ENCODE data around the gene LRMDA.

LRMDA gene

DNA sequence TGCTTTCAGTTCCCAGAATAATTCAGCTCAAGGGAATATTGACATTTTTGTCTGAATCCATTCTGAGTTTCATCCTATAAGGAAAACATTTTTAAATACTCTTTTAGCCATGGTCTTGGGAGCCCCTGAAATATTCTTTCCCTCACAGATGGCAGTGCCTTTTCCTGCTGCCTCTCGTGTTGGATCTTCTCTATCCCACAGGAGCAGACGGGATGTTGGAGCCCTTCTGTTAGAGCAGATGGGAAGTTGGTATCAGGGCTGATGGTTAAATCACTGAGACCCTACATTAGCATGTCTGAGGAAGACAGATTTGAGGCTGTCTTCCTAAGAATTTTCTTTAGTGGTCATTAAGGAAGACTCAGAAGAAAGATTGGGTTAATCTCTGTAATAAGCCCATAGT lies 737.8 kb downstream of the LRMDA start:
- WGBS (ENCODE audit: insufficient coverage, insufficient read length): no CpG with 5 or more reads among the region's 2 CpGs

DNA sequence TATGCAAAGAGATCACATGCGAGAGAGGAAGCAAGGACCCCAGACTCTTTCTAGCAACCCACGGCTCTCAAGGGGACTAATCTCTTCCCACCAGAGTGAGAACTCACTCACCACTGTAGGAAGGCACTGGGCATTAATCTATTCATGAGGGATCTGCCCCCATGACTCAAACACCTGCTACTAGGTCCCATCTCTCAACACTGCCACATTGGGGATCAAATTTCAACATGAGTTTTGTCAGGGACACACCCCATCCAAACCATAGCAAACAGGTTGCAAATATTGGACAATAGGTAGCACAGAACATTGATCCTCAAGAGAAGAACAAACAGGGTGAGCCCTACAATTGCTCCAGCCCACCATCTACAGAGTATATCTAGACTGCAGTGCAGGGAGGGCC lies 740.6 kb downstream of the LRMDA start:
- Histone ChIP-seq H3K4me1 (ENCODE audit: control insufficient read depth, insufficient read depth, low read length) (no peaks in the 10 kb centered on the region), H3K36me3 (ENCODE audit: control insufficient read depth, insufficient read depth, low read length) (no peaks in the 10 kb centered on the region), H3K4me3 (ENCODE audit: low read length) (no peak overlapping the region), H3K27me3 (ENCODE audit: control insufficient read depth, insufficient read depth, low read length) (no peaks in the 10 kb centered on the region), H3K9me3 (ENCODE audit: control insufficient read depth, insufficient read depth, low read length) (no peaks in the 10 kb centered on the region), H3K27ac (ENCODE audit: low read length) (no peak overlapping the region)
- no peak for DNase-seq (ENCODE audit: low read depth, low spot score)
- whole genome bisulfite sequencing (ENCODE audit: insufficient coverage, insufficient read length): no CpG with 5 or more reads among the region's 2 CpGs

More for the DNA sequence above, 737.8 kb downstream of the LRMDA start:
- no peaks in the 10 kb centered on the region for H3K9me3 ChIP-seq (ENCODE audit: control insufficient read depth, insufficient read depth, low read length)
- no peaks in the 10 kb centered on the region for H3K36me3 ChIP-seq (ENCODE audit: control insufficient read depth, insufficient read depth, low read length)
- no peaks in the 10 kb centered on the region for H3K27me3 ChIP-seq (ENCODE audit: control insufficient read depth, insufficient read depth, low read length)
- H3K4me1 ChIP-seq (ENCODE audit: control insufficient read depth, insufficient read depth, low read length): no peaks in the 10 kb centered on the region
- no peak for DNase-seq (ENCODE audit: low read depth, low spot score)
- H3K4me3 ChIP-seq (ENCODE audit: low read length): no peak overlapping the region
- H3K27ac ChIP-seq (ENCODE audit: low read length): no peak overlapping the region

DNA sequence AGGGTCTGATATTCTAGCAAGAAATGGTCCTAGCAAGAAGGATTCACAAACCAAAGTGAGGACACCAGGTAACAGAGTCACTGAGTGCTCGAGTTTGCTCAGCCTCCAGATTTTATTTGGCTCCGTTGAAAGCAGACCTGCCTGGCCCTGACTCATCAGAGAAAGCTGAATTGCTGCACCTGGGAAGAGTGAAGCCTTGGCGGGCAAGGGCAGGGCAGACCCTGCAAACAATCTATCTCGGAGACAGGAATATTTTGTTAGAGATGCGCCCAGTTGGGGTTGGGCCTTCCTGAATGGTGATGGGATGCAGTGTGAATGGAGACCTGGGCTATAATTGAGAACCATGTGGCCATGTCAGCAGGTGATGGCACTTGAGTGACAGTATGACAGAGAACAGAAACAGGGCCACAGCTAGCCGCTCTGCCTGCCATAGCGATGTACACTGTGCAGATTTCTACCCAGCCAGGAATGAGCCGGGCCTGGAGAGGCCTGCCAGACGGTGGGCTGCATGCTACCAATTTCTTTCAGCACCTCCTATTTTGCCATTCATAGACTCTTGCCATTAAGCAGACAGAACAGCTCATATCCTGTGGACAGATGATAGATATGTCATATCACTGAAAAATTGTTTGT lies 744.2 kb downstream of the LRMDA start:
- no CpG with 5 or more reads among the region's 9 CpGs for WGBS (ENCODE audit: insufficient coverage, insufficient read length)
- Histone ChIP-seq H3K4me3 (ENCODE audit: low read length) (no peak overlapping the region), H3K4me1 (ENCODE audit: control insufficient read depth, insufficient read depth, low read length) (0 out of 2 replicates have a peak, but pooled peaks cover 3% of the 10 kb centered on the region), H3K27me3 (ENCODE audit: control insufficient read depth, insufficient read depth, low read length) (no peaks in the 10 kb centered on the region), H3K9me3 (ENCODE audit: control insufficient read depth, insufficient read depth, low read length) (no peaks in the 10 kb centered on the region), H3K36me3 (ENCODE audit: control insufficient read depth, insufficient read depth, low read length) (no peaks in the 10 kb centered on the region), H3K27ac (ENCODE audit: low read length) (no peak overlapping the region)
- no peak for DNase-seq (ENCODE audit: low read depth, low spot score)

GRCh38 chr10:76176166-76176550 lies 744.7 kb downstream of the LRMDA start:
- Histone ChIP-seq H3K36me3 (ENCODE audit: control insufficient read depth, insufficient read depth, low read length) (no peaks in the 10 kb centered on the region), H3K27ac (ENCODE audit: low read length) (no peak overlapping the region), H3K4me3 (ENCODE audit: low read length) (no peak overlapping the region), H3K4me1 (ENCODE audit: control insufficient read depth, insufficient read depth, low read length) (0 out of 2 replicates have a peak, but pooled peaks cover 3% of the 10 kb centered on the region), H3K9me3 (ENCODE audit: control insufficient read depth, insufficient read depth, low read length) (no peaks in the 10 kb centered on the region), H3K27me3 (ENCODE audit: control insufficient read depth, insufficient read depth, low read length) (no peaks in the 10 kb centered on the region)
- no CpG with 5 or more reads among the region's 9 CpGs for WGBS (ENCODE audit: insufficient coverage, insufficient read length)
- DNase-seq (ENCODE audit: low read depth, low spot score): no peak

- 0 out of 2 replicates have a peak, but pooled peaks cover 3% of the 10 kb centered on the region for H3K4me1 ChIP-seq (ENCODE audit: control insufficient read depth, insufficient read depth, low read length)
- no peak for DNase-seq (ENCODE audit: low read depth, low spot score)
- H3K27me3 ChIP-seq (ENCODE audit: control insufficient read depth, insufficient read depth, low read length): no peaks in the 10 kb centered on the region
- H3K27ac ChIP-seq (ENCODE audit: low read length): no peak overlapping the region
- WGBS (ENCODE audit: insufficient coverage, insufficient read length): no CpG with 5 or more reads among the region's 2 CpGs
- no peaks in the 10 kb centered on the region for H3K9me3 ChIP-seq (ENCODE audit: control insufficient read depth, insufficient read depth, low read length)
- no peak overlapping the region for H3K4me3 ChIP-seq (ENCODE audit: low read length)
- H3K36me3 ChIP-seq (ENCODE audit: control insufficient read depth, insufficient read depth, low read length): no peaks in the 10 kb centered on the region
Observed at GRCh38 chr10:76177936-76178335, 746.5 kb downstream of the LRMDA start.

GRCh38 chr10:76178532-76179292 lies 747.3 kb downstream of the LRMDA start:
- Histone ChIP-seq H3K9me3 (ENCODE audit: control insufficient read depth, insufficient read depth, low read length) (no peaks in the 10 kb centered on the region), H3K36me3 (ENCODE audit: control insufficient read depth, insufficient read depth, low read length) (no peaks in the 10 kb centered on the region), H3K4me3 (ENCODE audit: low read length) (no peak overlapping the region), H3K27me3 (ENCODE audit: control insufficient read depth, insufficient read depth, low read length) (no peaks in the 10 kb centered on the region), H3K27ac (ENCODE audit: low read length) (no peak overlapping the region), H3K4me1 (ENCODE audit: control insufficient read depth, insufficient read depth, low read length) (0 out of 2 replicates have a peak, but pooled peaks cover 3% of the 10 kb centered on the region)
- WGBS (ENCODE audit: insufficient coverage, insufficient read length): no CpG with 5 or more reads among the region's 4 CpGs
- DNase-seq (ENCODE audit: low read depth, low spot score): no peak

DNA sequence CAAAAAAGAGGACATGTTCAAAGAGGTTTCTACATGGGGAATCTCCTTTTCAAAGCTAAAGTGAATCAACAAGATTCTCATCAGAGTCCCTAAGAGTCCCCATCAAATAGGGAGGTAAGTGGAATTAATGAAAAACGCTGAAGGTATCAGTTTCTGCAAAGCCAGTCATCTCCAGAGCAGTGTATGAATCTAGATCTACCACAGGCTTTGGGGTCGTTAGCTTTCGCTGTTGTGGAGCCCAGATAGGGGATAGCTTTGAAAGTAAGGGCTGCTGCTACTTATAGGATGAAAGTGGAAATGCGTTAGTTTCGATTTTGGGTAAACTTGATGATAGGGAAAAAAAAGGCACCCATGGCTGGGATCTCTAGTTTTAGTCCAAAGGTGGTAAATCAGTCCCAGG lies 748.4 kb downstream of the LRMDA start:
- no peaks in the 10 kb centered on the region for H3K36me3 ChIP-seq (ENCODE audit: control insufficient read depth, insufficient read depth, low read length)
- H3K27me3 ChIP-seq (ENCODE audit: control insufficient read depth, insufficient read depth, low read length): no peaks in the 10 kb centered on the region
- no peak overlapping the region for H3K27ac ChIP-seq (ENCODE audit: low read length)
- no peak overlapping the region for H3K4me3 ChIP-seq (ENCODE audit: low read length)
- no peak for DNase-seq (ENCODE audit: low read depth, low spot score)
- H3K9me3 ChIP-seq (ENCODE audit: control insufficient read depth, insufficient read depth, low read length): no peaks in the 10 kb centered on the region
- H3K4me1 ChIP-seq (ENCODE audit: control insufficient read depth, insufficient read depth, low read length): 0 out of 2 replicates have a peak, but pooled peaks cover 3% of the 10 kb centered on the region
- no CpG with 5 or more reads among the region's 5 CpGs for WGBS (ENCODE audit: insufficient coverage, insufficient read length)

DNA sequence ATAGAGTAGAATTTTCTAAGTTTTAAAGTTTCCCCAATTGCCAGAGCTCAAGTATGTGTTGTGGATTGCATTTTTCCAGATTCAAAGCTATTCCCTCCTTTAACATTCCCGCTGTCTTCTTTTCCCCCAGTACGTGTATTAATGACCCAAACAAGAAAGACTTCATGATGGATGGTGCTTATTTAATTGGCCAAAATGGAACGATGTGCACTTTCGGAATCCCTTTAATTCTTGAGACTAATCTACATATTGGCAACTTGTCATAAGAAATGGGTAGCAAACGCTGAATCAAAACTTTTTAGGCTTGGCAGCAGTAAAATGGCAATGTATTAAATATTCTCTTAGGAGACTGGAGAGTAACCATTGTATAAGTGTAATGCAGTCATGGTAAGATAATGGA lies 753.2 kb downstream of the LRMDA start:
- WGBS (ENCODE audit: insufficient coverage, insufficient read length): no CpG with 5 or more reads among the region's 5 CpGs
- Histone ChIP-seq H3K9me3 (ENCODE audit: control insufficient read depth, insufficient read depth, low read length) (no peaks in the 10 kb centered on the region), H3K4me1 (ENCODE audit: control insufficient read depth, insufficient read depth, low read length) (no peaks in the 10 kb centered on the region), H3K27ac (ENCODE audit: low read length) (no peak overlapping the region), H3K27me3 (ENCODE audit: control insufficient read depth, insufficient read depth, low read length) (0 out of 2 replicates have a peak, but pooled peaks cover 1% of the 10 kb centered on the region), H3K4me3 (ENCODE audit: low read length) (no peak overlapping the region), H3K36me3 (ENCODE audit: control insufficient read depth, insufficient read depth, low read length) (no peaks in the 10 kb centered on the region)
- DNase-seq (ENCODE audit: low read depth, low spot score): no peak

GRCh38 chr10:76185471-76186301 lies 754.3 kb downstream of the LRMDA start:
- WGBS (ENCODE audit: insufficient coverage, insufficient read length): no CpG with 5 or more reads among the region's 10 CpGs

GRCh38 chr10:76188216-76188615 lies 756.8 kb downstream of the LRMDA start:
- Histone ChIP-seq H3K9me3 (ENCODE audit: control insufficient read depth, insufficient read depth, low read length) (no peaks in the 10 kb centered on the region), H3K27ac (ENCODE audit: low read length) (no peak overlapping the region), H3K4me1 (ENCODE audit: control insufficient read depth, insufficient read depth, low read length) (no peaks in the 10 kb centered on the region), H3K36me3 (ENCODE audit: control insufficient read depth, insufficient read depth, low read length) (no peaks in the 10 kb centered on the region), H3K27me3 (ENCODE audit: control insufficient read depth, insufficient read depth, low read length) (0 out of 2 replicates have a peak, but pooled peaks cover 1% of the 10 kb centered on the region), H3K4me3 (ENCODE audit: low read length) (no peak overlapping the region)
- no CpG with 5 or more reads among the region's 3 CpGs for WGBS (ENCODE audit: insufficient coverage, insufficient read length)
- no peak for DNase-seq (ENCODE audit: low read depth, low spot score)

More at GRCh38 chr10:76185471-76186301, 754.3 kb downstream of the LRMDA start:
- H3K4me3 ChIP-seq (ENCODE audit: low read length): no peak overlapping the region
- H3K27me3 ChIP-seq (ENCODE audit: control insufficient read depth, insufficient read depth, low read length): 0 out of 2 replicates have a peak, but pooled peaks cover 1% of the 10 kb centered on the region
- H3K36me3 ChIP-seq (ENCODE audit: control insufficient read depth, insufficient read depth, low read length): no peaks in the 10 kb centered on the region
- H3K4me1 ChIP-seq (ENCODE audit: control insufficient read depth, insufficient read depth, low read length): no peaks in the 10 kb centered on the region
- no peak for DNase-seq (ENCODE audit: low read depth, low spot score)
- H3K27ac ChIP-seq (ENCODE audit: low read length): no peak overlapping the region
- H3K9me3 ChIP-seq (ENCODE audit: control insufficient read depth, insufficient read depth, low read length): no peaks in the 10 kb centered on the region

Measured in iPS DF 6.9 (cell line).